H1 (cell line): ENCODE results near the gene ZNF226. TPM values are rescaled to one million over a fixed set of nuclear protein-coding genes. Genes with fewer than 3 reads are reported as not detected.
"Not testable (repeated sequence)": the region's sequence is repeated elsewhere in the genome, so short reads cannot be mapped to it uniquely, and the experiment has no call there.

Source experiments
- CTCF ChIA-PET: fragments of 300-600 bp; sonication (Branson Sonifier 250); formaldehyde crosslinking; loops from one replicate; lab custom pipeline; 2021; ENCODE audit not compliant: partially characterized antibody; lab: Charles Lee
- POLR2A ChIA-PET: fragments of 300-600 bp; sonication (Branson Sonifier 250); formaldehyde crosslinking; loops from one replicate; lab custom pipeline; 2021; ENCODE audit warnings: inconsistent platforms; ENCODE audit not compliant: partially characterized antibody; lab: Charles Lee
- DNase-seq, 2 experiments: peaks; one replicate each; pipeline versions ENCODE4 v3.0.0 to v3.0.0-alpha.2; 2010 to 2022; ENCODE audit warnings: low spot score in 2 of 2, low read depth in 1 of 2, mixed read lengths in 1 of 2
- FAIRE-seq: peaks from 2 replicates; lab custom pipeline; 2011; peaks lifted over from hg19 to GRCh38; lab: Jason Lieb, UNC
- H2AFZ ChIP-seq: 2 replicates; pipeline ENCODE4 v1.8.1; 2012; ENCODE audit warnings: low read length, inconsistent platforms
- H2AK5ac ChIP-seq: 2 replicates; pipeline ENCODE4 v1.6.1; 2013; ENCODE audit warnings: low read depth, low read length
- H2BK120ac ChIP-seq: replicated peaks from 2 replicates; pipeline ENCODE3; 2013; ENCODE audit warnings: low read depth, low read length, inconsistent platforms
- H2BK12ac ChIP-seq: 2 replicates; pipeline ENCODE4 v1.6.1; 2013; ENCODE audit warnings: low read depth, low read length
- H2BK15ac ChIP-seq: 2 replicates; pipeline ENCODE4 v1.6.1; 2013; ENCODE audit warnings: low read length
- H2BK20ac ChIP-seq: 2 replicates; pipeline ENCODE4 v1.6.1; 2013; ENCODE audit warnings: low read length
- H2BK5ac ChIP-seq: 2 replicates; pipeline ENCODE4 v1.6.1; 2013; ENCODE audit warnings: low read depth, low read length
- H3K14ac ChIP-seq: 2 replicates; pipeline ENCODE4 v1.6.1; 2013; ENCODE audit warnings: inconsistent platforms; ENCODE audit not compliant: insufficient read length
- H3K18ac ChIP-seq: 2 replicates; pipeline ENCODE4 v1.6.1; 2013; ENCODE audit warnings: low read length; ENCODE audit errors: extremely low read depth
- H3K23ac ChIP-seq: 2 replicates; pipeline ENCODE4 v1.6.1; 2013; ENCODE audit warnings: inconsistent platforms; ENCODE audit not compliant: insufficient read length
- H3K23me2 ChIP-seq: 2 replicates; pipeline ENCODE4 v1.6.1; 2013; ENCODE audit warnings: low read depth, low read length
- H3K27ac ChIP-seq: 2 replicates; pipeline ENCODE4 v1.6.1; 2011; ENCODE audit warnings: low read depth, low read length, inconsistent platforms
- H3K27me3 ChIP-seq, 4 experiments: replicated peaks in 1 of 4; 1 replicate in 1 of 4; 2 replicates in 3 of 4; pipeline versions ENCODE4 v1.6.1 to v1.8.1; 2011 to 2013; ENCODE audit warnings: low read length in 3 of 4, mild to moderate bottlenecking in 3 of 4, inconsistent platforms in 2 of 4, mixed read lengths in 2 of 4, moderate library complexity in 1 of 4; ENCODE audit not compliant: control insufficient read depth in 3 of 4, insufficient read depth in 3 of 4; ENCODE audit errors: extremely low read depth in 1 of 4
- H3K36me3 ChIP-seq, 4 experiments: 2 replicates each; pipeline versions ENCODE4 v1.6.1 to v1.8.1; 2011 to 2013; ENCODE audit warnings: mild to moderate bottlenecking in 4 of 4, low read length in 3 of 4, moderate library complexity in 2 of 4, control low read depth in 1 of 4, inconsistent platforms in 1 of 4; ENCODE audit not compliant: insufficient read depth in 4 of 4, control insufficient read depth in 2 of 4
- H3K4ac ChIP-seq: replicated peaks from 2 replicates; pipeline ENCODE3; 2013; ENCODE audit warnings: low read length, low read depth, mixed read lengths, inconsistent platforms; ENCODE audit not compliant: insufficient read length
- H3K4me1 ChIP-seq, 4 experiments: replicated peaks in 1 of 4; 1 replicate in 1 of 4; 2 replicates in 3 of 4; pipeline versions ENCODE4 v1.6.1 to v1.8.1; 2011 to 2013; ENCODE audit warnings: low read length in 3 of 4, inconsistent platforms in 2 of 4, mixed read lengths in 1 of 4; ENCODE audit not compliant: insufficient read depth in 4 of 4, control insufficient read depth in 3 of 4
- H3K4me2 ChIP-seq, 2 experiments: 2 replicates each; pipeline versions ENCODE4 v1.6.1 to v1.8.1; 2011 to 2013; ENCODE audit warnings: low read depth in 2 of 2, low read length in 2 of 2, control low read depth in 1 of 2, inconsistent platforms in 1 of 2, mild to moderate bottlenecking in 1 of 2; ENCODE audit not compliant: insufficient read depth in 1 of 2
- H3K4me3 ChIP-seq, 4 experiments: fragments of 200-600, 300-600 bp in 1 of 4; sonication (generic), shearing (Covaris generic), sonication (Bioruptor Twin) in 1 of 4; 2 replicates each; pipeline versions ENCODE4 v1.5.1 to v1.8.1; 2011 to 2016; ENCODE audit warnings: low read length in 4 of 4, low read depth in 3 of 4, control low read depth in 2 of 4, inconsistent platforms in 2 of 4, mild to moderate bottlenecking in 2 of 4, mixed read lengths in 1 of 4, moderate library complexity in 1 of 4; ENCODE audit not compliant: insufficient read depth in 2 of 4; ENCODE audit errors: extremely low read depth in 1 of 4
- H3K56ac ChIP-seq: replicated peaks from 2 replicates; pipeline ENCODE3; 2013; ENCODE audit warnings: low read depth, mild to moderate bottlenecking, mixed read lengths, low read length, inconsistent platforms; ENCODE audit not compliant: insufficient read length
- H3K79me1 ChIP-seq: 2 replicates; pipeline ENCODE4 v1.6.1; 2013; ENCODE audit warnings: low read depth, low read length, control low read depth
- H3K79me2 ChIP-seq, 2 experiments: 2 replicates each; pipeline versions ENCODE4 v1.6.1 to v1.8.1; 2012 to 2013; ENCODE audit warnings: low read length in 2 of 2, mild to moderate bottlenecking in 2 of 2, inconsistent platforms in 1 of 2; ENCODE audit not compliant: insufficient read depth in 2 of 2, control insufficient read depth in 1 of 2
- H3K9ac ChIP-seq, 4 experiments: replicated peaks in 1 of 4; 1 replicate in 1 of 4; 2 replicates in 3 of 4; pipeline versions ENCODE4 v1.6.1 to v1.8.1; 2011 to 2013; ENCODE audit warnings: low read depth in 3 of 4, low read length in 3 of 4, control low read depth in 2 of 4, mild to moderate bottlenecking in 2 of 4, moderate library complexity in 2 of 4, inconsistent platforms in 1 of 4; ENCODE audit errors: extremely low read depth in 1 of 4
- H3K9me3 ChIP-seq, 2 experiments: 2 replicates each; pipeline versions ENCODE4 v1.6.1 to v1.8.1; 2012 to 2013; ENCODE audit warnings: mild to moderate bottlenecking in 2 of 2, moderate library complexity in 2 of 2, control low read depth in 1 of 2, inconsistent platforms in 1 of 2, low read depth in 1 of 2, low read length in 1 of 2, mixed read lengths in 1 of 2; ENCODE audit not compliant: insufficient read depth in 2 of 2
- H4K20me1 ChIP-seq, 2 experiments: replicated peaks in 1 of 2; 2 replicates each; pipeline versions ENCODE3 to v1.8.1; 2011 to 2013; ENCODE audit warnings: inconsistent platforms in 2 of 2, low read length in 2 of 2, mild to moderate bottlenecking in 1 of 2; ENCODE audit not compliant: insufficient read depth in 2 of 2, control insufficient read depth in 1 of 2
- H4K5ac ChIP-seq: 2 replicates; pipeline ENCODE4 v1.6.1; 2013; ENCODE audit warnings: low read length, low read depth, mixed read lengths, inconsistent platforms; ENCODE audit not compliant: insufficient read length
- H4K8ac ChIP-seq: 2 replicates; pipeline ENCODE4 v1.8.0; 2013; ENCODE audit warnings: mild to moderate bottlenecking, moderate library complexity, low read length, inconsistent platforms; ENCODE audit not compliant: insufficient read depth; ENCODE audit errors: extremely low read depth
- H4K91ac ChIP-seq: replicated peaks from 2 replicates; pipeline ENCODE3; 2013; ENCODE audit warnings: low read length, mixed read lengths, inconsistent platforms; ENCODE audit not compliant: insufficient read length
- GABPA ChIP-seq: IDR thresholded peaks from 2 replicates; pipeline ENCODE4 v1.6.1; 2011; ENCODE audit warnings: mild to moderate bottlenecking, low read length, moderate library complexity, borderline replicate concordance; ENCODE audit not compliant: insufficient read depth
- HDAC6 ChIP-seq: IDR thresholded peaks from one replicate; pipeline ENCODE4 v1.7.1; 2012; ENCODE audit warnings: low read depth, mild to moderate bottlenecking, inconsistent platforms, low read length, moderate library complexity
- WGBS, 2 experiments: shearing (Covaris generic) in 1 of 2; methylation state at CpG; one replicate each; pipeline versions ENCODE4 v1.1.6 to v1.1.7; 2013 to 2015; ENCODE audit warnings: low lambda C conversion rate in 2 of 2, mixed read lengths in 2 of 2, inconsistent platforms in 1 of 2, low coverage in 1 of 2, missing lambda C conversion rate in 1 of 2; ENCODE audit not compliant: insufficient replicate concordance in 2 of 2, insufficient coverage in 1 of 2, insufficient read length in 1 of 2; ENCODE audit errors: extremely low coverage in 1 of 2, missing lambda C conversion rate in 1 of 2; 5-methylcytosine and 5-hydroxymethylcytosine counted together
- polyA plus RNA-seq, 7 experiments: library from polyadenylated mRNA; depleted of rRNA in 3 of 7; stranded (reverse) in 5 of 7; unstranded in 2 of 7; fragments of >200 nt in 5 of 7; fragments of 200-250 nt in 2 of 7; gene quantifications; 1 replicate in 5 of 7; 2 replicates in 1 of 7; 4 replicates in 1 of 7; pipeline versions ENCODE4 v1.2.1 to v1.2.3, GENCODE V29; 2011 to 2013; ENCODE audit warnings: missing spikeins in 2 of 7, mixed read lengths in 2 of 7
- total RNA-seq: library from RNA; stranded (reverse); fragmentation: NEBNext Ultra II Directional; extraction: Animal tissue kit (Norgen Biotek cat#: 25700); gene quantifications from 2 replicates; pipeline ENCODE4 v1.2.1, GENCODE V29; 2021
- TF ChIP-seq, protein P1 (sequence below), 3 experiments: IDR thresholded peaks; 1 replicate in 2 of 3; 2 replicates in 1 of 3; pipeline versions ENCODE4 v1.5.1 to v1.6.1; 2011; ENCODE audit warnings: low read length in 3 of 3, mild to moderate bottlenecking in 3 of 3, inconsistent platforms in 2 of 3, low read depth in 1 of 3, moderate library complexity in 1 of 3; ENCODE audit not compliant: insufficient read depth in 1 of 3; ENCODE audit errors: control extremely low read depth in 1 of 3

Gene ZNF226
- total and polyA plus RNA-seq, 2 of the 8 experiments (the other 6 are each of a cell fraction or from before 2014, with no cell fraction given): 4.1 to 18.3 TPM

DNA sequence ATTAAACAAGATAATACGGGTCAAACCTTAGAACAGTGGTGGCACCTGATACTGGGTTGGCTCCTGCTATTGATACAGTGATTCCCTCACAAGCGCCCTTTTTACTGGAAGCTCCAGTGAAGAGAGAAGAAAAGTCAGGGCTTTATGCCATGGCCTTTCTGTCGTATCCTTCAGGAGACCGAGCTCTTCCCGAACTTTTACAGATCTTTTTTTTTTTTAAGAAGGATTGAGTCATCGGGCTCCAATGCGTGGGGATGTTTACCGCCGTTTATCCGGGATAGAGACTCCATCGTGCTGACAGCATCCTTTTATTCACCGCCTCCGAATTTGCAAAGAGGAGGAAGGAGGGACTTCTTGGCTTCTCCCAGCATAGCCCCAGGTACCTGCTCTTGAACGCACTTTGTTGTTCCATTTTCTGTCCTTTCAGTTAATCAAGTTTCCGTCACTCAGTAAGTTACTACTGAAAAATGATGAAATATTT, 48.0 kb downstream of the ZNF226 start (continued):
- TF ChIP-seq HDAC6 (no peak), GABPA (no peak)
- TF ChIP-seq, protein P1, sequence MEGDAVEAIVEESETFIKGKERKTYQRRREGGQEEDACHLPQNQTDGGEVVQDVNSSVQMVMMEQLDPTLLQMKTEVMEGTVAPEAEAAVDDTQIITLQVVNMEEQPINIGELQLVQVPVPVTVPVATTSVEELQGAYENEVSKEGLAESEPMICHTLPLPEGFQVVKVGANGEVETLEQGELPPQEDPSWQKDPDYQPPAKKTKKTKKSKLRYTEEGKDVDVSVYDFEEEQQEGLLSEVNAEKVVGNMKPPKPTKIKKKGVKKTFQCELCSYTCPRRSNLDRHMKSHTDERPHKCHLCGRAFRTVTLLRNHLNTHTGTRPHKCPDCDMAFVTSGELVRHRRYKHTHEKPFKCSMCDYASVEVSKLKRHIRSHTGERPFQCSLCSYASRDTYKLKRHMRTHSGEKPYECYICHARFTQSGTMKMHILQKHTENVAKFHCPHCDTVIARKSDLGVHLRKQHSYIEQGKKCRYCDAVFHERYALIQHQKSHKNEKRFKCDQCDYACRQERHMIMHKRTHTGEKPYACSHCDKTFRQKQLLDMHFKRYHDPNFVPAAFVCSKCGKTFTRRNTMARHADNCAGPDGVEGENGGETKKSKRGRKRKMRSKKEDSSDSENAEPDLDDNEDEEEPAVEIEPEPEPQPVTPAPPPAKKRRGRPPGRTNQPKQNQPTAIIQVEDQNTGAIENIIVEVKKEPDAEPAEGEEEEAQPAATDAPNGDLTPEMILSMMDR (IDR thresholded peaks at IDR 0.05; ENCODE audit: control extremely low read depth in 1 of 3, insufficient read depth in 1 of 3, low read depth in 1 of 3, low read length in 3 of 3): no peak

- WGBS, 2 experiments: 94% methylated on average over 3 of the region's 3 CpGs; no CpG with 5 or more reads in 1 of the 2 experiments
- H3K4me3 ChIP-seq, H3K4me1 ChIP-seq, H3K23me2 ChIP-seq, H3K79me2 ChIP-seq, H3K79me1 ChIP-seq, H3K4ac ChIP-seq, H3K9ac ChIP-seq, H3K23ac ChIP-seq, H4K20me1 ChIP-seq, FAIRE-seq, DNase-seq, H3K4me2 ChIP-seq, H3K27me3 ChIP-seq, H2BK5ac ChIP-seq, H4K5ac ChIP-seq, H3K18ac ChIP-seq, H2BK120ac ChIP-seq, H4K8ac ChIP-seq, H3K56ac ChIP-seq, H2BK15ac ChIP-seq, H2BK12ac ChIP-seq, H2AFZ ChIP-seq, H4K91ac ChIP-seq, POLR2A ChIA-PET, H2AK5ac ChIP-seq, H2BK20ac ChIP-seq, H3K9me3 ChIP-seq, H3K14ac ChIP-seq, H3K27ac ChIP-seq: not testable (repeated sequence)
- CTCF ChIA-PET: interaction anchor here (0.9 to 1.0 kb wide), 2 partner anchors 15 to 82 kb away, joined by 3 read pairs; no protein-coding TSS in a partner anchor
- H3K36me3 ChIP-seq: peaks cover 2 to 27% (median 12%) of the 10 kb centered on the region in 4 experiments; a peak in 6 of 8 replicates
Measured at GRCh38 chr19:44219926-44220325, 55.0 kb downstream of the ZNF226 start.
